Right lobe of liver (tissue), 6 donors: ENCODE data around the gene AHNAK. TPM values are rescaled to one million over a fixed set of nuclear protein-coding genes. Genes with fewer than 3 reads are reported as not detected.
"Not testable (repeated sequence)": the region's sequence is repeated elsewhere in the genome, so short reads cannot be mapped to it uniquely, and the experiment has no call there.

Experiments used
- ATAC-seq, 4 donors: fragments of 200-7000 bp; cut with Tn5 transposase; one replicate each; pipeline ENCODE4 v1.9.1; 2020; ENCODE audit warnings: mild to moderate bottlenecking in 4 of 4, moderate library complexity in 4 of 4
- DNase-seq, 3 donors: peaks; one replicate each; pipeline ENCODE4 v3.0.0-alpha.2; 2020
- H3K27ac ChIP-seq, 3 donors: fragments of 200-600 bp; one replicate each; pipeline ENCODE4 v1.8.0; 2022
- H3K27me3 ChIP-seq, 2 donors: fragments of 200-600 bp; one replicate each; pipeline ENCODE4 v1.8.0; 2022
- H3K36me3 ChIP-seq, 4 donors: fragments of 200-600 bp; sonication (generic) in 1 of 4; one replicate each; pipeline versions ENCODE4 v1.5.1 to v1.8.0; 2017 to 2022; ENCODE audit warnings: control low read depth in 1 of 4
- H3K4me1 ChIP-seq, 4 donors: fragments of 200-600 bp; sonication (generic) in 1 of 4; one replicate each; pipeline versions ENCODE4 v1.5.1 to v1.8.0; 2017 to 2022; ENCODE audit warnings: control low read depth in 1 of 4
- H3K4me3 ChIP-seq, 3 donors: fragments of 200-600 bp; one replicate each; pipeline ENCODE4 v1.8.0; 2022
- H3K9me3 ChIP-seq, 4 donors: fragments of 200-600 bp; sonication (generic) in 1 of 4; one replicate each; pipeline versions ENCODE4 v1.5.1 to v1.8.0; 2017 to 2022; ENCODE audit warnings: control low read depth in 1 of 4
- POLR2A ChIP-seq: fragments of 450-650 bp; IDR thresholded peaks from one replicate; pipeline ENCODE4 v1.6.1; 2017; ENCODE audit warnings: antibody characterized with exemption, mild to moderate bottlenecking
- WGBS: methylation state at CpG from one replicate; pipeline ENCODE4 v1.1.6; 2018; ENCODE audit warnings: low coverage, low lambda C conversion rate; ENCODE audit not compliant: insufficient coverage; ENCODE audit errors: missing lambda C conversion rate; 5-methylcytosine and 5-hydroxymethylcytosine counted together
- intact Hi-C, 2 donors: fragments of 100-400 bp; cut with DNase I; formaldehyde crosslinking; loops; one replicate each; pipeline versions ENCODE4 v1.11.2 to v1.14.1; 2022
- microRNA-seq, 2 donors: library from miRNA; unstranded; fragments of <30 nt; microRNA quantifications; one replicate each; pipeline ENCODE4, GENCODE V29; 2019 to 2020
- small RNA-seq, 2 experiments: library from RNA; depleted of rRNA; stranded (forward); fragments of <200 nt; gene quantifications; one replicate each; pipeline ENCODE3, GENCODE V24; 2016
- total RNA-seq, 6 experiments: library from RNA; depleted of rRNA in 2 of 6; stranded (reverse); fragments of >200 nt in 2 of 6; fragmentation: NEBNext Ultra II Directional in 3 of 6; extraction: Animal tissue kit (Norgen Biotek cat#: 25700) in 3 of 6; gene quantifications; one replicate each; pipeline versions ENCODE4 v1.1.0 to v1.2.4, GENCODE V29; 2016 to 2023
- TF ChIP-seq, protein P1 (sequence below), 4 donors: fragments of 200-600 bp in 3 of 4; fragments of 450-650 bp in 1 of 4; IDR thresholded peaks; one replicate each; pipeline versions ENCODE4 v1.5.1 to v1.8.0; 2016 to 2022; ENCODE audit warnings: antibody characterized with exemption in 4 of 4, mild to moderate bottlenecking in 2 of 4
- donor health status: DM: no; HTN: yes; CAD: no.
- donor health status: DM: no; HTN: no; CAD: no.
- donor health status: DM: no; HTN: no; CAD: no.
- donor health status: DM: no; HTN: yes; CAD: no.
- donor health status: DM: no; HTN: yes; CAD: no.

The AHNAK gene
- total RNA-seq, 6 experiments from 2014 or later, result 91.0 to 180 (median 113) TPM

DNA sequence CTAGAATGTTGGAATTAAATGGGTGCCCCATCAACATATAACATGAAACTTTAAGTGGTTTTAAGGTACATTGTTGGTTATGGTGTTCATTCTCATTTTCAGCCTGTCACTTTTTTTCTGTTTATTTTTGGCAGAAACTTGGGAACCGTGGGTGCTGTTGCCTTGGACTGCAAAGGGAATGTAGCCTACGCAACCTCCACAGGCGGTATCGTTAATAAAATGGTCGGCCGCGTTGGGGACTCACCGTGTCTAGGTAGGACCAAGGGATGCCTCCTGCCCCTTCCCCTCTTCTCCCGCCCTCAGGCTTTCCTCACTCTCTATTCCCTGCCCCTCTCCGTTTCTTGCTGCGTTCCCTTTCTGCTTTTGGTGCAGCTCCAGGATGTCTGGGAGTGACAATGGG is 157.6 kb downstream of the AHNAK start:
- H3K9me3 ChIP-seq, result no peaks in the 10 kb centered on the region
- H3K4me1 ChIP-seq, result no peaks in the 10 kb centered on the region
- H3K27ac ChIP-seq, result no peak overlapping the region
- no peak for DNase-seq
- TF ChIP-seq POLR2A, result no peak
- TF ChIP-seq, protein P1, sequence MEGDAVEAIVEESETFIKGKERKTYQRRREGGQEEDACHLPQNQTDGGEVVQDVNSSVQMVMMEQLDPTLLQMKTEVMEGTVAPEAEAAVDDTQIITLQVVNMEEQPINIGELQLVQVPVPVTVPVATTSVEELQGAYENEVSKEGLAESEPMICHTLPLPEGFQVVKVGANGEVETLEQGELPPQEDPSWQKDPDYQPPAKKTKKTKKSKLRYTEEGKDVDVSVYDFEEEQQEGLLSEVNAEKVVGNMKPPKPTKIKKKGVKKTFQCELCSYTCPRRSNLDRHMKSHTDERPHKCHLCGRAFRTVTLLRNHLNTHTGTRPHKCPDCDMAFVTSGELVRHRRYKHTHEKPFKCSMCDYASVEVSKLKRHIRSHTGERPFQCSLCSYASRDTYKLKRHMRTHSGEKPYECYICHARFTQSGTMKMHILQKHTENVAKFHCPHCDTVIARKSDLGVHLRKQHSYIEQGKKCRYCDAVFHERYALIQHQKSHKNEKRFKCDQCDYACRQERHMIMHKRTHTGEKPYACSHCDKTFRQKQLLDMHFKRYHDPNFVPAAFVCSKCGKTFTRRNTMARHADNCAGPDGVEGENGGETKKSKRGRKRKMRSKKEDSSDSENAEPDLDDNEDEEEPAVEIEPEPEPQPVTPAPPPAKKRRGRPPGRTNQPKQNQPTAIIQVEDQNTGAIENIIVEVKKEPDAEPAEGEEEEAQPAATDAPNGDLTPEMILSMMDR (IDR thresholded peaks at IDR 0.05), result no peak
- WGBS, result 79% methylated on average over 10 of the region's 11 CpGs
- ATAC-seq, result no peak
- H3K4me3 ChIP-seq, result no peak overlapping the region
- intact Hi-C loops, result no loop called here
- H3K27me3 ChIP-seq, result no peaks in the 10 kb centered on the region
- H3K36me3 ChIP-seq, result no peaks in the 10 kb centered on the region

DNA sequence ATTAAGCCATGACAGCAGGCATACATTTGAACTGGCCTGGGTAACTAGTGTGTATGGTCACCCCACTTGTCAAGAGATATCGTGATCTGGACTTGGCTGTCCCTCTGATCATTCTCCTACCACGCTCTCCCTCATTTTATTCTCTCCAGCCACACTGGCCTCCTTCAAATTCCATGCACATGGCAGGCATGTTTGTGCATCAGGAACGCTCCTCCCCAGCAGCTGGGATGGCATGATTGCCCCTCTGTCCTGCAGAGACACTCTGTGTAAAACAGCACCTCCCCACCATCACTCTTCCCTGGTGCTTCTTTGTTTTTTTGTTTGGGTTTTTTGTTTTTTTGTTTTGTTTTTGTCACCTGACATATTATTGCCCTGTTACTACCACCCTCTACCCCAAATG is 159.2 kb downstream of the AHNAK start:
- Histone ChIP-seq H3K27me3 (no peaks in the 10 kb centered on the region), H3K4me1 (no peaks in the 10 kb centered on the region), H3K4me3 (no peak overlapping the region), H3K27ac (no peak overlapping the region), H3K9me3 (no peaks in the 10 kb centered on the region), H3K36me3 (no peaks in the 10 kb centered on the region)
- TF ChIP-seq POLR2A, result no peak
- TF ChIP-seq, protein P1 (IDR thresholded peaks at IDR 0.05), result no peak
- WGBS, result 81% methylated on average over 3 of the region's 3 CpGs
- ATAC-seq (no peak), DNase-seq (no peak)
- intact Hi-C loops, result no loop called here

DNA sequence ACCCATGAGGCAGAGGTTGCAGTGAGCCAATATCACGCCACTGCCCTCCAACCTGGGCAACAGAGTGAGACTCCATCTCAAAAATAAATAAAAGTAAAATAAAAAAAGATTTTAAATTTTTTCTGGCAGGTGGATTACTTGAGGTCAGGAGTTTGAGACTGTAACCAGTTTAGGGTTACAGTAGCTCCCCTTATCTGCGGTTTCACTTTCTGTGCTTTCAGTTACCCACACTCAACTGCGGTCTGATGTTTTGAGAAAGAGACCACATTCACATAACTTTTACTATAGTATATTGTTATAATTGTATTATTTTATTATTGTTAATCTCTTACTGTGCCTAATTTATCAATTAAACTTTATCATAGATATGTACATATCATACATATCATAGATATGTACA is 160.5 kb downstream of the AHNAK start:
- DNase-seq, intact Hi-C loops: not testable (repeated sequence)
- 87% methylated on average over 3 of the region's 3 CpGs for WGBS

DNA sequence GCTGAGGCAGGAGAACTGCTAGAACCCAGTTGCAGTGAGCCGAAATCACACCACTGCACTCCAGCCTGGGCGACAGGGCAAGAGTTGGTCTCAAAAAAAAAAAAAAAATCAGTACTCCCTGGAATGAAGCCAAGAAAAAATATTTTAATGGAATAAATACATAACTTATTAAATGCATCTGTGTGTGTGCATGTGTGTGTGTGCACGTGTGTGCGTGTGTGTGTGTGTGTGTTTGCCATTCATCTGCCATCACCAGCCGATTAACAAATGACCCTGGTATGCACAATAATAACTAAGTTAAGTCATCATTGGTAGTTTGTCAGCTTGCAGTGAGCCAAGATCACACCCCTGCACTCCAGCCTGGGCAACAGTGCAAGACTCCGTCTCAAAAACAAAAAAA is 162.8 kb downstream of the AHNAK start:
- TF ChIP-seq, protein P1 (IDR thresholded peaks at IDR 0.05), result no peak
- no peak for TF ChIP-seq POLR2A
- DNase-seq (no peak), ATAC-seq (no peak)
- Histone ChIP-seq H3K36me3 (no peaks in the 10 kb centered on the region), H3K4me1 (peaks cover 0 to 6% (median 3%) of the 10 kb centered on the region in 4 donors), H3K27ac (no peak overlapping the region), H3K27me3 (no peaks in the 10 kb centered on the region), H3K4me3 (no peak overlapping the region), H3K9me3 (no peaks in the 10 kb centered on the region)
- intact Hi-C loops, result no loop called here
- WGBS, result 63% methylated on average over 6 of the region's 6 CpGs

More for the DNA sequence above, 160.5 kb downstream of the AHNAK start:
- H3K27me3 ChIP-seq, H3K9me3 ChIP-seq, H3K4me1 ChIP-seq, H3K27ac ChIP-seq, H3K4me3 ChIP-seq, ATAC-seq, H3K36me3 ChIP-seq: not testable (repeated sequence)

Small RNA genes lying within 50 kb of the gene (microRNA-seq; reads per million reads assigned to microRNA genes)
- 0 to 0.29 reads per million in 2 donors for gene MIR6747

Small RNA genes lying within 50 kb of the gene (small RNA-seq; reads per million reads assigned to genes)
- 0 reads per million in 2 experiments for gene EEF1G
- gene MIR6747, result 0 reads per million in 2 experiments

Other genes starting within 250 kb of the AHNAK start
- gene SCGB1D4, start 247.7 kb downstream of the AHNAK start, total RNA-seq, result not detected
- gene ASRGL1, start 209.4 kb downstream of the AHNAK start, total RNA-seq, result 10 to 100 TPM in 1 of 6 experiments, 1 to 10 TPM in 5; 1.8 to 28.5 (median 4.7) TPM
- gene SCGB1A1, start 127.8 kb downstream of the AHNAK start, total RNA-seq, result not detected
- gene EEF1G, start 27.1 kb upstream of the AHNAK start, total RNA-seq, result 100 to 1,000 TPM; 442 to 450 (median 449) TPM
- 10 to 100 TPM; 12.3 to 34.2 (median 21.1) TPM for gene TUT1, start 44.7 kb upstream of the AHNAK start, total RNA-seq
- 10 to 100 TPM; 20.0 to 38.0 (median 31.8) TPM for gene MTA2, start 55.1 kb upstream of the AHNAK start, total RNA-seq
- gene EML3, start 66.0 kb upstream of the AHNAK start, total RNA-seq, result 10 to 100 TPM; 19.1 to 36.4 (median 22.7) TPM
- gene ROM1, start 66.5 kb upstream of the AHNAK start, total RNA-seq, result 1 to 10 TPM; 1.1 to 2.9 (median 1.2) TPM
- gene B3GAT3, start 75.2 kb upstream of the AHNAK start, total RNA-seq, result 10 to 100 TPM; 17.1 to 32.8 (median 23.4) TPM
- gene GANAB, start 99.8 kb upstream of the AHNAK start, total RNA-seq, result 100 to 1,000 TPM; 131 to 237 (median 201) TPM
- gene INTS5, start 106.5 kb upstream of the AHNAK start, total RNA-seq, result 10 to 100 TPM; 12.1 to 20.3 (median 13.0) TPM
- 10 to 100 TPM; 18.6 to 52.0 (median 25.6) TPM for gene C11orf98, start 118.4 kb upstream of the AHNAK start, total RNA-seq
- 1 to 10 TPM in 5 of 6 experiments, under 1 TPM in 1; 0.74 to 4.1 (median 2.6) TPM for gene CSKMT, start 118.5 kb upstream of the AHNAK start, total RNA-seq
- gene UQCC3, start 124.9 kb upstream of the AHNAK start, total RNA-seq, result 1 to 10 TPM; 4.0 to 6.3 (median 5.3) TPM
- 1 to 10 TPM; 2.7 to 6.5 (median 3.7) TPM for gene LBHD1, start 125.5 kb upstream of the AHNAK start, total RNA-seq
- 10 to 100 TPM; 24.7 to 41.9 (median 28.0) TPM for gene UBXN1, start 132.3 kb upstream of the AHNAK start, total RNA-seq
- gene LRRN4CL, start 142.7 kb upstream of the AHNAK start, total RNA-seq, result under 1 TPM in 1 of 6 experiments, not detected in 5; 0.12 TPM
- 10 to 100 TPM; 18.8 to 41.4 (median 34.3) TPM for gene BSCL2, start 160.6 kb upstream of the AHNAK start, total RNA-seq
- not detected for gene GNG3, start 160.9 kb upstream of the AHNAK start, total RNA-seq
- 10 to 100 TPM in 4 of 6 experiments, 1 to 10 TPM in 2; 7.9 to 17.1 (median 13.3) TPM for gene HNRNPUL2, start 180.7 kb upstream of the AHNAK start, total RNA-seq
- 10 to 100 TPM in 3 of 6 experiments, 1 to 10 TPM in 3; 8.5 to 13.3 (median 10.6) TPM for gene TTC9C, start 181.7 kb upstream of the AHNAK start, total RNA-seq
- gene ZBTB3, start 207.4 kb upstream of the AHNAK start, total RNA-seq, result 1 to 10 TPM; 3.4 to 7.1 (median 4.7) TPM
- gene POLR2G, start 214.8 kb upstream of the AHNAK start, total RNA-seq, result 10 to 100 TPM; 23.8 to 37.4 (median 26.6) TPM
- gene TAF6L, start 224.6 kb upstream of the AHNAK start, total RNA-seq, result 10 to 100 TPM; 11.9 to 19.3 (median 16.0) TPM
- 10 to 100 TPM; 23.9 to 47.6 (median 29.1) TPM for gene TMEM179B, start 240.6 kb upstream of the AHNAK start, total RNA-seq
- 10 to 100 TPM in 2 of 6 experiments, 1 to 10 TPM in 4; 6.6 to 26.4 (median 8.2) TPM for gene TMEM223, start 245.2 kb upstream of the AHNAK start, total RNA-seq